SK-MEL-5 (cell line): ENCODE results near the gene COX18. TPM values are rescaled to one million over a fixed set of nuclear protein-coding genes. Genes with fewer than 3 reads are reported as not detected.

Source experiments
- DNase-seq: peaks from one replicate; pipeline ENCODE4 v3.0.0-alpha.2; 2016; ENCODE audit warnings: low read depth, low spot score
- in situ Hi-C: cut with HindIII; loops from 2 replicates; pipeline ENCODE4 v1.10.0; 2016; ENCODE audit warnings: low sequenced_read_pairs, high pct_unique_total_duplicates, low pct_unique_long_range_greater_than_20kb
- total RNA-seq: library from RNA; depleted of rRNA; stranded (reverse); fragments of >200 nt; shearing (Covaris generic); gene quantifications from 2 replicates; pipeline ENCODE4 v1.2.3, GENCODE V29; 2014

COX18 gene
- total RNA-seq, 1 experiment from 2014 or later: 25.3 TPM

DNA sequence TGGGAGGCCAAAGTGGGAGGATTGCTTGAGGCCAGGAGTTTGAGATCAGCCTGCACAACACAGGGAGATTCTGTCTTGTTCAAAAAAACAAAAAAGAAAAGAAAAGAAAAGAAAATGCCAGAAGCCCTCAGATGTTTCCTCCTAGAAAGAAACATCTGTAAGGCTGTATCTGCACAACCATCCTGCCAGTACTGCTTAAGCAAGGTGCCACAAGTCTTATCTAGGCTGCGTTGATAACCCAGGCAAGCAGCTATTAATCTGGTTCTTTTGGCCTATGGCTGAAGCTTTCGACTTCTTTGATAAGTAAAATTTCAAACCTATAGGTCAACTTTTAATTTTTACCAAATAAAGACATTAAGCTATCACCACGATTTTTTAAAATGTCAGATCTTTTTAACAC is 3.1 kb downstream of the COX18 start:
- no peak for DNase-seq
- in situ Hi-C loops: no loop called here

DNA sequence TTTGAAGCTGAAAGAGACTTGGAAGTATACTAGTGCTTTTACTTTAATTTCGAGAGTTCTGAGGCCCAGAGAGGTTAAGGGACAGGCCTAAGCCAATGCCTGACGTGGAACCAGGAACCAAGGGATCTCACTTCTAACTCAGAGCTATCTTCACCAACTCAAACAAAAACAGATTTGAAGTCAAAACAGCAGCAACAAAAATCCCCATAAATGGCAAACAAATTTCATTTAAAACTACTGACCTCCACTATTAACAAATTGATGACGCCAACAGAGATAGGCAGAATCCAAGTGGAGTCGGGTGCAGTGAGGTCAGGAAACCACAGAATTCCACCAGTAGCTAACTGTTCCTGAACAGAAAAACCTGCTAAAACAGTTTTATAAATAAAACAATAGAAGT is 5.0 kb downstream of the COX18 start:
- in situ Hi-C loops: no loop called here
- no peak for DNase-seq

DNA sequence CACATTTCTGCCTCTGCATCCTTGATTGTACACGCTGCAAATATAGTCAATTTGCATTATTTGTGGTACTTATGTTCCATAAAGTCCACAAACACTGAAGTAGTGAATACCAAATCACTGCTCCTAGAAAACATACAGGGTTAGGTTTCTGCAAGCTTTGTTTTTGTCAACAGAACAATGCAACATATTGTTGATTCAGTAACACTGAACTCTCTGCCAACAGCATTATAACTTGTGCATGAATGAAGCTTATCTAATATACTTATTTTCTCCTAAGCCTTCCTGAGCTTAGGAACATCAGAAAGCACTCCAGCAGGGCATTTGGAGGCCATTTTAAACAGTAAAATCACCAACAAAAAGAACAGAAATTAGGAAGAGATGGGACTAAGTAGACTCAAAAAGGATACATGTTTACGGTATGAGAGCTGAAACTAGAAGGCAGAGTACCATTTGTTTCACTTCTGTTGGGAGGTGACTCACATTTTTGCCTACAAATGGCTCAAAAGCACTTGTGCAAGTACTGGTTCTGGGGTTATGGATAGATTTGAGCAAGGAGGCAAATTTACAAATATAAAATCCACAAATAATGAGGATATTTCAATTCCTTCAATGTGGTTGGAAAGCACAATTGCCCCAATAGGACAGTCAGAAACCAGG is 14.1 kb downstream of the COX18 start:
- DNase-seq: no peak
- in situ Hi-C loops: no loop called here

DNA sequence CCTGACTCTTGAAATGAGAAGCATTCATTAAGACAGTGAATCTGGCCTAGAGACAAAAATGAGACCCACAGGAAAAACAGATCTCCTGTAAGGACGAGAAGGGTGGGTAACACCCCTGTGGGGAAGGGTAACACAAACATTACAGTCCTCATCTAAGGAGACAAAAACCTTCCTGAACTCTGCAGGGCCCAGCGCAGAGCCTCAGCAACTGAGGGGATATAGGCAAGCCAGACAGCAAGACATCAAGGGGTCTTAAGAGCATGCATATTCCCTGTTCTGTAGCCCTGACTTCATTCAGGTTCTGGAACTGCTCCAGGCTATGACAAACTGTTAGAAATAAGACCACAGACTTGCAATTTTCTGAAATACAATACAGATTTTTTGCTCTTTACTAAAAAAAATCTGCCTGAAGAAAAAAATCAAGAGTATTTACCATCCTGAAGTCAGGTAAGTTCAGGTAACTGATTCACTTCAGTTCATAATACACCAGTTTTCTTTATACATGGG is 15.5 kb downstream of the COX18 start:
- in situ Hi-C loops: no loop called here
- no peak for DNase-seq

DNA sequence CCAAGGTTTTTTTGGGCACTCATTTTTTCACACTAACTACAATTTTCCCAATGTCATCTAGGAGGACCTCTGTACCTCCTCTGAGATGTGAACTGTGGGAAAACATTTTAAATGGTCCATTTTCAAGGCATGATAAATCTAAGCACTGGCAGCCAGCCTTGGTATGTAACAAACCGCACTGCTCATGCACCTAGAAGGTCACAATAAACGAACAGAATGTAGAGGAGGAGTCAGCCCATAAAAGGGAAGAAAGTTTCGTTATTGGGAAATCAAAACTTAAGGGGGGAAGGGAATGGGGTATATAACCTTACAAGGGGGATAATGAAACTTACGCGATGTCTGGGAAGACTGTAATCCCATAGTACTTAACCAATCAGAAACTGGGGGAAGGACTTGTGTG is 16.4 kb downstream of the COX18 start:
- DNase-seq: no peak
- in situ Hi-C loops: no loop called here

DNA sequence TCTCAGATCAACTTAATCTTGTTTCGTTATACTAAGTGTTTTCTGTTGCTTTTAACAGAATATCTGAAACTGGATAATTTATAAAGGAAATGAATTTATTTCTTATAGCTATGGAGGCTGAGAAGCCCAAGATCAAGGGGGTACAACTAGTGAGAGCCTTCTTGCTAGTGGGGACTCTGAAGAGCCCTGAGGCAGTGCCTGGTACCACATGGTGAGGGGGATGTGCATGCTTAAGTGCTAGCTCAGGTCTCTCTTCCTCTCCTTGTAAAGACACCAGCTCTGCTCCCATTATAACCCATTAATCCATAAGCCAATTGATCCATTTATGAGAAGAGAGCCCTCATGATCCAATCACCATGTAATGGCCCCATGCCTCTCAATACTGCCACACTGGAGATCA is 17.9 kb downstream of the COX18 start:
- DNase-seq: no peak
- in situ Hi-C loops: no loop called here

DNA sequence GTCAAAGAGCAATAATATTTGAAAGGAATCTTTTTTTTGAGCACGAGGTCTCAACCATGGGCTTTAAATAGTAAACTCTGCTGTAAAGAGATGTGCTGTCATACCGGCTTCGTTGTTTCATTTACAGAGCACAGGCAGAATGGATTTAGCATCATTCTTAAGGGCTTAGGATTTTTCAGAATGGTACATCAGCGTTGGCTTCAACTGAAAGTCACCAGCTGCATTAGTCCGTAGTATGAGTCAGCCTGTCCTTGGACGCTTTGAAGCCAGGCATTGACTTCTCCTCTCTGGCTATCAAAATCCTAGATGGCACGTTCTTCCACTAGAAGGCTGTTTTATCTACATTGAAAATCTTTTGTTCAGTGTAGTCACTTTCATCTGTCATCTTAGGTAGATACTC is 23.6 kb downstream of the COX18 start:
- in situ Hi-C loops: no loop called here
- DNase-seq: no peak

DNA sequence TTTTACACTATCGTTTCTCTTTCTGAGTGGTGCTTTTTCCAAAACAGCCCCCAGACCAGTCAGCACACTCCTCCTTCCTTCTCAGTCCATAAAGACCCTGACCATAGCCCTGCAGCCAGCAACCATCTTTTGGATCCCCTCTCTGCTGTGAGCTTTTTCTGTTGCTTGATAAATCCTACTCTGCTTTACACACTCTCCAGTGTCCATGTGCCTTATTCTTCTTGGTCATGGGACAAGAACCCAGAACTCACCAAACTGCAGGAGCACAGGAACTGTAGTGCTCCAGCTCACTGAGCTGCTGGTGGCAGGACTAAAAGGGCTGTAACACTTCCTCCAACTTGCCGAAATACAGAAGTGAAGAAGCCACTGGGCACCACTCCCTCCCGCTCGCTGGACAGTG is 32.5 kb downstream of the COX18 start:
- DNase-seq: no peak
- in situ Hi-C loops: no loop called here

DNA sequence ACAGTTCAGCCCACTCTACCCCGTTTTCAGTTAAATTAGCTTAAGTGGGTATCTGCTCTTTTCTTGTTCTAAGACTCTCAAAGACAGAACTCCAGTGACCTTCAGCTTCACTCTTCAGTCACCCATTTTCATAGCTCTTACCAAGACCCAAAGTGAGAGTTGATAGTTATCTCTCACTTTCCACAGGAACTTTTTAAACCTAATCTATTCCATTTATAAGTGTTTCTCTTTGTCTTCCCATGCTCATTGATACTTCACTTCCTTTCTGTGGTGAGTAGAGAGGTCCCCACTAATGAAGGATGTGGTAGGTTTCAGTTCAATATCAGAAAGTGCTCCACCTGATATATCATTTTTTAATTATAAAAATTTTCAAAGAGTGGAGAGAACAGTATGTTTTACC is 33.4 kb downstream of the COX18 start:
- DNase-seq: no peak
- in situ Hi-C loops: no loop called here

DNA sequence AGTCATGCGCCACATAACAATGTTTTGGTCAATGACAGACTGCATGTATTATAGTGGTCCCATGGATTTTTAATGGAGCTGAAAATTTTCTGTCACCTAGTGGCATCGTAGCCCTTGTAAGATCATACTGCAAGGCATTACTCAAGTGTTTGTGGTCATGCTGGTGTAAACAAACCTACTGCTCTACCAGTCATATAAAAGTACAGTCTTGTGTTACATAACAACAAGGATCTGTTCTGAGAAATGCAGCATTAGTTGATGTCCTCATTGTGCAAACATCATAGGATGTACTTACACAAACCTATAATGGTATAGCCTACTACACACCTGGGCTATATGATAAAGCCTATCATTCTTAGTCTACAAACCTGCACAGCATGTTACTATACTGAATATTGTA is 34.6 kb downstream of the COX18 start:
- in situ Hi-C loops: no loop called here
- no peak for DNase-seq

DNA sequence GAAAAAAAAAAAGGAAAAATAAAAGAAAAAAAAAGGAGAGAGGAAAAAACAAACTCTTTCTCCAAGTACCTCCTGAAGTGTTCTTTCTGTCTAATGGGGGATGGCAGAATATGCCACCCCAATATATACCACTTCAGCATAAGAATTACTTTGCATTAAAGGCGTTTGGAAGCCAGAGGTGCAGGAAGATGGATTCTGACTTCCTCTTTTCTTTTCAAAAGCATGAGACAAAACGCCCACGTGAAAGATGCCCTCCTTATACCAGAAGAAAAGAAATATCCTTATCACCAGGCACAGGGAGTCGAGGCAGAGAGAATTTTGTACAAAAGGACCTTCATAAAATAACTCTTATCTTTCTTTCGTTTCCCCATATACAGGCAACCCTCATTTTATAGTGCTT is 40.9 kb downstream of the COX18 start:
- DNase-seq: no peak
- in situ Hi-C loops: no loop called here

DNA sequence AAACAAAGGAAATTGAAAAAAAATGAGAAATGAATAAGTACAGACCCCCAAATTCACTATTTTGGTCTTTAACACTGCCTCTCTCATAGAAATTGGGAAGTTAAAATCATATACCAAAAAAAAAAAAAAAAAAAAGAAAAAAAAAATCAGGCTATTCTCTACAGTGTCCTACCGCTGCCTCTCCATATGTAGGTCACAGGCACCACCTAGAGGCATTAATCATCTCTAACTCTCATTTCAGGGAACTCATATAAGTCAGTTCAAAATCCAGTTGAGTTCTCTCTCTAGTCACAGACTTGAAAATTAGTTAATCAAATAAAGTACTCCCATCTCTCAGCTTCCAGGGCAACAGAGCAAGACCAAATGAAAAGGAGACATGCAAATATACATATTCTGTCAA is 47.9 kb downstream of the COX18 start:
- in situ Hi-C loops: no loop called here

DNA sequence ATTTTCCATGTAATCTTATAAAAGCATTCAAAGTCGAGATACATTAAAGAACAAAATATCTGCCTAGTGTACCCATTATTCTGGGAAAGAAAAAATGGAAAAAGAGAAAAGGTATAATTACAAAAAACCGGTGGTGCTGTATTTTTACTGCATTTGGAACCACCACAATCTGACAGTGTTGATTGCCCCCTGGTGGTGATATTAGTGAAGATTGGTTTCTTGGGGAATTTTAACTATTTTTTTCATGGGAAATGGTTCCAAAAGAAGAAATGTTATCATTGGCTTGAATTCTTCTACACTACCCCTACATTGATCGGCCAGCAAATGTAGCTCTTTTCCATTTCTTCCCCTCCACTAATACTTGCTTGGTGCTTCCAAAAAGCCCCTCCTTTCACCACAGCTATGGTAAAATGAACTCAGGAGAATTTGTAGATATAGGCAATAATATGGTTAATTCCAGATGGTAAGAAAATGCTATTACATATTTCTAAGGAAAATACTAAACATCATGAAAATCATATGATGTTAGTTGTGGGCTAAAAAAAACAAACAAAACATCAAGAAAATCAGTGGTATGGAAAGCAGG is 50.0 kb downstream of the COX18 start:
- DNase-seq: peak; percentile 57
- in situ Hi-C loops: no loop called here

More for the DNA sequence above, 47.9 kb downstream of the COX18 start:
- peak; percentile 57 for DNase-seq

DNA sequence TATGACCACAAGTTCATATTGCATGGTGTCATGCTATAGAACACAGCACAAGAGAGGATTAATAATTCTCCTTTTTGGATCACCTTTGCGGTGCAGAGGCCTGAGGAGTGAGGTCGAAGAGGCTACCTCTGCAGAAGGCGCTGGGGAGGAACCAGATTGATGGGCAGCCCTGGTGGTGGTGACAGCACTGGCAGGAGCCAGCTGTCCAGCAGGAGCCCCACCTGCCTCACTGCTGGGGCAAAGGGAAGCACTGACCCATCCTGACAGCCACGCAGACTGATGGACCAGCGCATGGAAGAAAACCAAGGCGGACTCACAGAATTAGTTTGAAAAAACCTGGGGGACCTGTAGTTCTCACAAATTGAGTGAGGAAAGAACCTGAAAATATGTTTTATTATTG is 50.9 kb downstream of the COX18 start:
- DNase-seq: no peak
- in situ Hi-C loops: no loop called here

DNA sequence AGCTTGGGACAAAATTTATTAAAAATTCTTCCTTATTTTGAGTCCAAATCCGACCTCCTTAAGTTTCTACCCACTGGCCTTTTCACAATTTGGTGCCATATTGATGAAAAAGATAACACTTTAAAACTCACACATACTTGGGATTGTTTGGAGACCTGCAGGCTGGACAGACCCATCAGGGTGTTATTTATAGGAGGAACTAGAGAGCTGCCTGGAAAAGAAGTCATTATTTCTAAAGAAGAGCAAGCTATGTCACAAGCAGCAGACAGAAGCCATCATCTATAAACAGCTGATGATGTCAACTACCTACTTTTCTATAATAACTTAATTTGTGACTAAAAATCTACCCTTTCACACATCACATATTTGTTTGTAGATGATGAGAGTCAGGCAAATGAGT is 56.2 kb downstream of the COX18 start:
- in situ Hi-C loops: no loop called here
- DNase-seq: no peak

DNA sequence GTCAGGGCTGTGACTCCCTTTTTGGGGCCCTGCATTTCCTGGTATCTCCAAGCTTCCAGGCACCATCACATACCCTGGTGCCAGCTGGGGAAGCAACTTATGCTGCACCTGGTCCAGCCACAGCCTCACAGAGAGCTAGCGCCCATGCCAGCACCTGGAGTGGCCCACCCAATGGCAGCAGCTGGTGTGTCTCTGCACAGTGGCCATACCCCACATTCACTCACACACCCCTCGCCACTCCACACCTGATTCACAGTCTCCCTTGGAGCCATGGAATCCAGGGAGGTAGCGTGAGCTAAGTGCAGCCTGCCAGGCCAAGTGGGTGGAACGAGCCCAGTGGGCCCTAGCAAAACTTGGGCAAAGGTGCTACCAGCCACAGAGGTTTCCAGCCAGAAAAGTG is 56.8 kb downstream of the COX18 start:
- in situ Hi-C loops: no loop called here
- DNase-seq: no peak

DNA sequence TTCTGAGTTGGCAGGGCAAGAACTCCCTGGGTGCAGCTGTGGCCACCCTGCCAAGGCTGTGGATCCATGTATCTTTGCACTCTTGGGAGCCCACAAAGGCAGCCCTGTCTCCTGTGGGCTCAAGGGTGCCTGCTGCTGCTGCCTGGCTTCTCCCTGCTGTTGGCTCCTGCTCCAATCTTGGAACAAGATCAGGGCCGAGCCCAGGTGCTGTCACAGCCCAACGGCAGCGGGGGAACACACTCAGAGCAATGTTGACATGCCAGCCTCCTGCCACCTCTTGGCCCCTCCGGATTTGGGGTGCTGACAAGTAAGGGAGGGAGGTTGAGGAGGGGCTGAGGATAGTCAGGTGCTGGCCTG is 57.9 kb downstream of the COX18 start:
- no peak for DNase-seq
- in situ Hi-C loops: no loop called here

DNA sequence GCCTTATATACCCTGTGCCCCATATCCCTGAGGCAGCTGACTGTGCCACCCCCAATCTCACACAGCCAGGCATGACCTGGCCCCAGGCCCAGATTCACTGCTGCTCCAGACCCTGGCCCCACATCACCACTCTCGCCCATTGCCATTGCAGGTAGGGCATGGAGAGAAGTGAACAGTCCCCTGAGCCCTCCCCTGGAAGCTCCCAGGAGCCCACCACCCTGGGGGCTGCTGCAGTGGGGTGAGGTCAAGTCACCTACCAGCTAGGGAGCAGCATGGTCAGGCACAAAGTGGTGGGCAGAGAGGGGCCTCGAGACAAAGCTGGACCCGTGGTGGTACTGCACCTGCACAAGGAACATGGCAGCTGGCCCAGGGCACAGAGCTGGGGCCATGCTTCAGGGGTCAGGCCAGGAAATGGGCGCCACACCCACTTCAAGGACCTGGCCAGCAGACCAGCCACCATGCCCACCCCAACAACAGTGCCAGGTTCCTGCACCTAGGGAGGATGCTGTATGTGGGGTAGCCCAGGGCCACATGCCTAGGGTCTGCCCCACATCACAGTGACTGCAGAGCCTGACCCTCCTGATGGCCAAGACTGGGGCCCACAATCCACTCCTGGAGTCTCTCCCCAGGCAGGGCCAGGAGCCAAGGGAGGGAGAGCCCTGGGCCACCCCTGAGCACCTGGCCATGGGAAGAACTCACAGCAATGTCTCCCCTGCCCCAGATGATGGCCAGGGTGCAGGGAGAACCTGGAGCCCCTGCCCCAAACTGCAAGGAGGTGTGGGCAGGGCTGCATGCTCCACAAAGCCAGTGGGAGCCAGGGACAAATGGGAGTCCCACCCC is 58.5 kb downstream of the COX18 start:
- in situ Hi-C loops: no loop called here
- no peak for DNase-seq
